Esophagus (tissue), 2 donors: ENCODE measurements around the gene NR1H3. TPM values are rescaled to one million over a fixed set of nuclear protein-coding genes. Genes with fewer than 3 reads are reported as not detected.
"Not testable (repeated sequence)": the region's sequence is repeated elsewhere in the genome, so short reads cannot be mapped to it uniquely, and the experiment has no call there.

ENCODE experiments used
- H3K27ac ChIP-seq, 2 donors: one replicate each; pipeline ENCODE4 v1.5.1; 2013; ENCODE audit warnings: low read depth in 2 of 2, mild to moderate bottlenecking in 2 of 2, inconsistent platforms in 1 of 2, low read length in 1 of 2, moderate library complexity in 1 of 2
- H3K27me3 ChIP-seq, 2 donors: one replicate each; pipeline ENCODE4 v1.6.1; 2013; ENCODE audit warnings: low read length in 2 of 2, control low read depth in 1 of 2, mild to moderate bottlenecking in 1 of 2; ENCODE audit not compliant: insufficient read depth in 2 of 2, control insufficient read depth in 1 of 2
- H3K36me3 ChIP-seq, 2 donors: one replicate each; pipeline ENCODE4 v1.6.1; 2013; ENCODE audit warnings: low read length in 1 of 2; ENCODE audit not compliant: control insufficient read depth in 2 of 2, insufficient read depth in 2 of 2
- H3K4me1 ChIP-seq, 2 donors: one replicate each; pipeline ENCODE4 v1.6.1; 2013; ENCODE audit warnings: low read length in 1 of 2; ENCODE audit not compliant: control insufficient read depth in 2 of 2, insufficient read depth in 2 of 2
- H3K4me3 ChIP-seq, 2 donors: one replicate each; pipeline ENCODE4 v1.5.1; 2013; ENCODE audit warnings: low read length in 2 of 2, mild to moderate bottlenecking in 2 of 2, low read depth in 1 of 2, moderate library complexity in 1 of 2
- H3K9me3 ChIP-seq, 2 donors: one replicate each; pipeline ENCODE4 v1.6.1; 2013; ENCODE audit warnings: mild to moderate bottlenecking in 2 of 2, low read depth in 1 of 2, low read length in 1 of 2, moderate library complexity in 1 of 2; ENCODE audit not compliant: control insufficient read depth in 2 of 2, insufficient read depth in 1 of 2
- WGBS, 2 donors: extraction: QIAGEN DNeasy Blood & Tissue Kit; methylation state at CpG; one replicate each; pipeline ENCODE4 v1.1.7; 2013; 5-methylcytosine and 5-hydroxymethylcytosine counted together
- polyA plus RNA-seq, 2 donors: library from polyadenylated mRNA; stranded (reverse); fragments of 200-250 nt; gene quantifications; one replicate each; pipeline ENCODE4 v1.2.3, GENCODE V29; 2013
- donor health status: healthy with polysubstance abuse.
- donor health status: Bipolar disorder and iron deficiency.

The NR1H3 gene
- 10 to 100 TPM; 10.9 to 12.0 TPM for polyA plus RNA-seq

GRCh38 chr11:47257517-47258316, at the start of gene NR1H3:
NR1H3 (plus strand) TSS chr11:47257996; CDS start chr11:47259217, 1,221 bp downstream.
- Histone ChIP-seq H3K27ac (peak within 1 kb of the TSS; percentile 38 to 46), H3K4me3 (peak within 1 kb of the TSS; percentile 12 to 16), H3K9me3 (no peaks in the 10 kb centered on the region), H3K36me3 (peaks cover 3 to 5% of the 10 kb centered on the region in 2 donors), H3K4me1 (peaks cover 3 to 4% of the 10 kb centered on the region in 2 donors), H3K27me3 (no peaks in the 10 kb centered on the region)
- WGBS, 2 donors = 11 to 13% methylated on average over 14 to 15 of the region's 15 CpGs

GRCh38 chr11:47208008-47208552, 49.7 kb upstream of the NR1H3 start:
- H3K27ac ChIP-seq, H3K27me3 ChIP-seq, H3K9me3 ChIP-seq, H3K4me3 ChIP-seq, H3K4me1 ChIP-seq, H3K36me3 ChIP-seq: not testable (repeated sequence)
- whole genome bisulfite sequencing, 2 donors = 96 to 97% methylated on average over 13 of the region's 13 CpGs

- Histone ChIP-seq H3K36me3 (no peaks in the 10 kb centered on the region), H3K27ac (no peak overlapping the region), H3K4me1 (peaks cover 0 to 3% of the 10 kb centered on the region in 2 donors), H3K27me3 (no peaks in the 10 kb centered on the region), H3K9me3 (no peaks in the 10 kb centered on the region), H3K4me3 (no peak overlapping the region)
- 91 to 94% methylated on average over 5 of the region's 5 CpGs for WGBS, 2 donors
Measured at GRCh38 chr11:47208628-47209027, 49.2 kb upstream of the NR1H3 start.

- Histone ChIP-seq H3K27me3 (no peaks in the 10 kb centered on the region), H3K4me1 (peaks cover 2 to 8% of the 10 kb centered on the region in 2 donors), H3K36me3 (peaks cover 0 to 2% of the 10 kb centered on the region in 2 donors), H3K27ac (peak overlapping the region; percentile 35 to 74), H3K9me3 (no peaks in the 10 kb centered on the region), H3K4me3 (no peak overlapping the region)
- 54 to 61% methylated on average over 12 of the region's 12 CpGs for WGBS, 2 donors
Measured at GRCh38 chr11:47212938-47213337, 44.9 kb upstream of the NR1H3 start.

- no peaks in the 10 kb centered on the region for H3K9me3 ChIP-seq
- H3K27me3 ChIP-seq = no peaks in the 10 kb centered on the region
- peak overlapping the region; percentile 94 to 99 for H3K27ac ChIP-seq
- 7 to 9% methylated on average over 20 of the region's 20 CpGs for WGBS, 2 donors
- peaks cover 0 to 4% of the 10 kb centered on the region in 2 donors for H3K36me3 ChIP-seq
- H3K4me3 ChIP-seq = peak overlapping the region; percentile 65 to 77
- H3K4me1 ChIP-seq = peaks cover 2 to 8% of the 10 kb centered on the region in 2 donors
Measured at GRCh38 chr11:47213950-47214565, 43.7 kb upstream of the NR1H3 start.

- H3K4me1 ChIP-seq = peaks cover 2 to 8% of the 10 kb centered on the region in 2 donors
- H3K27me3 ChIP-seq = no peaks in the 10 kb centered on the region
- H3K27ac ChIP-seq = peak overlapping the region; percentile 99
- H3K9me3 ChIP-seq = no peaks in the 10 kb centered on the region
- WGBS, 2 donors = 3 to 4% methylated on average over 15 of the region's 15 CpGs
- H3K4me3 ChIP-seq = peak overlapping the region; percentile 65 to 77
- peaks cover 0 to 4% of the 10 kb centered on the region in 2 donors for H3K36me3 ChIP-seq
Measured at GRCh38 chr11:47215366-47215910, 42.4 kb upstream of the NR1H3 start.

GRCh38 chr11:47216121-47216798, 41.5 kb upstream of the NR1H3 start:
- peaks cover 2 to 8% of the 10 kb centered on the region in 2 donors for H3K4me1 ChIP-seq
- H3K36me3 ChIP-seq = peaks cover 0 to 4% of the 10 kb centered on the region in 2 donors
- H3K27ac ChIP-seq = peak overlapping the region; percentile 90 to 99
- no peaks in the 10 kb centered on the region for H3K9me3 ChIP-seq
- H3K4me3 ChIP-seq = peak overlapping the region; percentile 65 to 77
- H3K27me3 ChIP-seq = no peaks in the 10 kb centered on the region
- WGBS, 2 donors = 2 to 10% methylated on average over 12 of the region's 12 CpGs

GRCh38 chr11:47220401-47220821, 37.4 kb upstream of the NR1H3 start:
- Histone ChIP-seq H3K27me3 (no peaks in the 10 kb centered on the region), H3K4me3 (no peak overlapping the region), H3K9me3 (no peaks in the 10 kb centered on the region), H3K27ac (peak overlapping the region in 1 of 2 donors; percentile 15), H3K4me1 (peaks cover 2 to 5% of the 10 kb centered on the region in 2 donors), H3K36me3 (peaks cover 0 to 7% of the 10 kb centered on the region in 2 donors)
- 39 to 57% methylated on average over 1 of the region's 1 CpG for WGBS, 2 donors

GRCh38 chr11:47222696-47223095, 35.1 kb upstream of the NR1H3 start:
- Histone ChIP-seq H3K36me3 (peaks cover 0 to 9% of the 10 kb centered on the region in 2 donors), H3K4me1 (no peaks in the 10 kb centered on the region), H3K9me3 (no peaks in the 10 kb centered on the region), H3K4me3 (no peak overlapping the region), H3K27me3 (no peaks in the 10 kb centered on the region), H3K27ac (no peak overlapping the region)
- WGBS, 2 donors = 86 to 88% methylated on average over 2 of the region's 2 CpGs
